Colonic mucosa (tissue), 4 donors: Measurements from ENCODE around the gene EGFLAM. TPM values are rescaled to one million over a fixed set of nuclear protein-coding genes. Genes with fewer than 3 reads are reported as not detected.

Experiments used
- DNase-seq: peaks from one replicate; pipeline ENCODE4 v3.0.0-alpha.2; 2020
- H3K27ac ChIP-seq: fragments of 200-600 bp; one replicate; pipeline ENCODE4 v1.8.0; 2021
- H3K27me3 ChIP-seq: fragments of 200-600 bp; one replicate; pipeline ENCODE4 v1.8.0; 2021
- H3K36me3 ChIP-seq: fragments of 200-600 bp; one replicate; pipeline ENCODE4 v1.8.0; 2021
- H3K4me1 ChIP-seq: fragments of 200-600 bp; one replicate; pipeline ENCODE4 v1.8.0; 2021; ENCODE audit warnings: mild to moderate bottlenecking
- H3K4me3 ChIP-seq: fragments of 200-600 bp; one replicate; pipeline ENCODE4 v1.8.0; 2021
- H3K9ac ChIP-seq, 2 donors: one replicate each; pipeline ENCODE4 v1.7.0; 2013; ENCODE audit warnings: control low read depth in 2 of 2, low read depth in 2 of 2, low read length in 2 of 2
- H3K9me3 ChIP-seq: fragments of 200-600 bp; one replicate; pipeline ENCODE4 v1.8.0; 2021
- intact Hi-C: fragments of 100-400 bp; cut with DNase I; formaldehyde crosslinking; loops from one replicate; pipeline ENCODE4 v1.14.1; 2022
- total RNA-seq, 2 donors: library from RNA; stranded (reverse); fragmentation: NEBNext Ultra II Directional in 1 of 2; extraction: Animal tissue kit (Norgen Biotek cat#: 25700) in 1 of 2; gene quantifications; one replicate each; pipeline ENCODE4 v1.2.1, GENCODE V29; 2021
- TF ChIP-seq, protein P1 (sequence below): fragments of 200-600 bp; IDR thresholded peaks from one replicate; pipeline ENCODE4 v1.8.0; 2022; ENCODE audit warnings: antibody characterized with exemption, mild to moderate bottlenecking
- donor health status: healthy.
- donor health status: DM: no; HTN: no; CAD: no.
- donor health status: DM: no; HTN: no; CAD: no.

Gene EGFLAM
- total RNA-seq, 2 donors from 2014 or later, result 0.40 to 2.0 TPM

DNA sequence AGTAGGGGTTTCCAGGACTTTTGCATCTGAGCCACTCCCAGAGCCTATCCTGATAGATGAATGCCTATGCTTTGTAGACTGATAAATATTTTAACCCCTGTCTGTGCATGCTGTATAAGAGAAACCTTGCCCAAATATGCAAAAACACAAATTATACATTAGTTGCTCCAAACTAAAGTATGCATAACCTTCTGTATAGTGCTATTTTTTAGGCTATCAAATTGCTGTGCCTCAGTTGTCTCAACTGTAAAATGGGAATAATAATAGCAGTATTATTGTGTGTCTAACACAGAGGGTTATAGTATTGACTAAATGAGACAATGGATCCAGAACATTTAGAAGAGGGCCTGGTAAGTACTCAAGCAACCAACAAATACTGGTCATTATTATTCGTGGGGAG is 180.4 kb downstream of the EGFLAM start:
- no peak for DNase-seq
- no peaks in the 10 kb centered on the region for H3K27me3 ChIP-seq
- no peak overlapping the region for H3K4me3 ChIP-seq
- intact Hi-C loops, result no loop called here
- H3K36me3 ChIP-seq, result no peaks in the 10 kb centered on the region
- H3K9me3 ChIP-seq, result no peaks in the 10 kb centered on the region
- H3K9ac ChIP-seq, result no peak overlapping the region
- no peaks in the 10 kb centered on the region for H3K4me1 ChIP-seq
- H3K27ac ChIP-seq, result no peak overlapping the region
- TF ChIP-seq, protein P1, sequence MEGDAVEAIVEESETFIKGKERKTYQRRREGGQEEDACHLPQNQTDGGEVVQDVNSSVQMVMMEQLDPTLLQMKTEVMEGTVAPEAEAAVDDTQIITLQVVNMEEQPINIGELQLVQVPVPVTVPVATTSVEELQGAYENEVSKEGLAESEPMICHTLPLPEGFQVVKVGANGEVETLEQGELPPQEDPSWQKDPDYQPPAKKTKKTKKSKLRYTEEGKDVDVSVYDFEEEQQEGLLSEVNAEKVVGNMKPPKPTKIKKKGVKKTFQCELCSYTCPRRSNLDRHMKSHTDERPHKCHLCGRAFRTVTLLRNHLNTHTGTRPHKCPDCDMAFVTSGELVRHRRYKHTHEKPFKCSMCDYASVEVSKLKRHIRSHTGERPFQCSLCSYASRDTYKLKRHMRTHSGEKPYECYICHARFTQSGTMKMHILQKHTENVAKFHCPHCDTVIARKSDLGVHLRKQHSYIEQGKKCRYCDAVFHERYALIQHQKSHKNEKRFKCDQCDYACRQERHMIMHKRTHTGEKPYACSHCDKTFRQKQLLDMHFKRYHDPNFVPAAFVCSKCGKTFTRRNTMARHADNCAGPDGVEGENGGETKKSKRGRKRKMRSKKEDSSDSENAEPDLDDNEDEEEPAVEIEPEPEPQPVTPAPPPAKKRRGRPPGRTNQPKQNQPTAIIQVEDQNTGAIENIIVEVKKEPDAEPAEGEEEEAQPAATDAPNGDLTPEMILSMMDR, result no peak

DNA sequence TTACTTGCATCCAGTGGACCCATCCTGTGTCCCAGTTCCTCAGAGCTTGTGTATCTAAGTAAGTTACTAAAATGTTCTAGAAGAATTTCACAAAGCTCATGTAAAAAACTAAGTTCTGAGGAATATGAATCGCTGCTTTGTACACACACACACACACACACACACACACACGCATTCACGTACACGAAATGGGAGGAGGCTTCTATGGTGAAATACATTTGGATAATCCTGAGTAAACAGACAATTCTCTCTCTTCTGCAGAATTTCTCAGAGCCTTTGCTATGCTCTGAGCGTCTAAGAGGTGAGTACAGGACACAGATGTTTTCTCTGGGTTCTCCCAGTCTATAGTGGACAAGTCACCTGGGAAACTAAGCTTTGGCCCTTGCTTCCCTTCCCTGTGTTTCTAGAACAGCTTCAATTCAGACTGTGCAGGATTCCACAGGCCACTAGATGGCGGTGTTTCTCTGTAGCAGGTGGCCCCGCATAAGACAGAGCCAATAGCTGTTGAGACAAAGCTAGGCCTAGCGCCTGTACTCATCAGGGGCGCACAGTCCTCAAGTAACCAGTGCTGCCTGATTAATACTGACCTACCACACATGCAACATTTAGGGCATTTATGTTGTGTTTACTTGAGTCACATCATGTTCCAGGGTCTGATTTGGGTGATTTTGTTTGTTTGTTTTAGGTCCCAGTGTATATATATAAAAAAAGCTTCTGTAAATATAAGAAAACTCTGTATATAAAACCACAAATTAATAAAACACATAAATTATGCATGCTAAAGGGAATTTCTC is 183.3 kb downstream of the EGFLAM start:
- DNase-seq, result peak; percentile 86
- Histone ChIP-seq H3K9me3 (no peaks in the 10 kb centered on the region), H3K4me3 (no peak overlapping the region), H3K36me3 (no peaks in the 10 kb centered on the region), H3K4me1 (no peaks in the 10 kb centered on the region), H3K9ac (no peak overlapping the region), H3K27me3 (no peaks in the 10 kb centered on the region), H3K27ac (no peak overlapping the region)
- TF ChIP-seq, protein P1, result peak; percentile 97
- intact Hi-C loops, result loop anchor here (5.0 kb wide), 1 partner anchor 371 kb away; no protein-coding TSS in a partner anchor

DNA sequence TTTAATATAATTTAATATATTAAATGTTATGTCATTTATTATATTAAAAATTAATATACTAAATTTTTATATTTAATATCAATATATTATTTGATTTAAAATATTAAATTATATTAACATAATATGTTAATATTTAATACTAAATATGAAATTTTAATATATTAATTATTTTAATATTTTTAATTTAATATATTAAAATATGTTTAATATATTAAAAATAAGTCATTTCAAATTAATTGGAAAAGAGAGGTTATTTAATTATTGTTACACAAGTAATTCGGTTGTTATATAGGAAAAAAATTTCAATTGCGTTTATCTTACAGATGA is 183.9 kb downstream of the EGFLAM start:
- H3K9me3 ChIP-seq, result no peaks in the 10 kb centered on the region
- no peak for DNase-seq
- H3K36me3 ChIP-seq, result no peaks in the 10 kb centered on the region
- H3K27ac ChIP-seq, result no peak overlapping the region
- TF ChIP-seq, protein P1, result no peak
- no peak overlapping the region for H3K9ac ChIP-seq
- no peak overlapping the region for H3K4me3 ChIP-seq
- intact Hi-C loops, result loop anchor here (5.0 kb wide), 1 partner anchor 370 kb away; no protein-coding TSS in a partner anchor
- H3K27me3 ChIP-seq, result no peaks in the 10 kb centered on the region
- no peaks in the 10 kb centered on the region for H3K4me1 ChIP-seq

DNA sequence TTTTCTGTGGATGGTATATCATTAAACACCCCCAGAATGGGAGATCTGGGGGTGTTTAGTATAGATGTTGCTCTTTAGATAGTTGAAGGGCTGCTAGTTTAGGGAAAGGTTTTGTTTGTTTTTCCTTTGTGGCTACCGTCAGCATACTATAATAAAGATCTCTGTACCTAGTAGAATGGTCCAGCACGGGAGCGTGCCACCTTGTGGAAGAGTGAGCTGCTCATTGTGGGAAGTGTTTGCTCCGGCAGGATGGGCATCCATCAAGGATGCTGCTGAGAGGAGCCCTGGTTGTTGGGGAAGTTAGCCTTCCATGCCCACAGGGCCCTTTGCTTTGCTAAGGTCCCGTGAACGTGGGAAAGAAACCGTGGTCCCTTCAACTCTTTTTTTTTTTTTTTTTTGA is 185.0 kb downstream of the EGFLAM start:
- Histone ChIP-seq H3K9me3 (no peaks in the 10 kb centered on the region), H3K36me3 (no peaks in the 10 kb centered on the region), H3K4me1 (no peaks in the 10 kb centered on the region), H3K27ac (no peak overlapping the region), H3K27me3 (no peaks in the 10 kb centered on the region), H3K4me3 (no peak overlapping the region), H3K9ac (no peak overlapping the region)
- no peak for DNase-seq
- TF ChIP-seq, protein P1, result no peak
- intact Hi-C loops, result loop anchor here (5.0 kb wide), 1 partner anchor 369 kb away; no protein-coding TSS in a partner anchor

DNA sequence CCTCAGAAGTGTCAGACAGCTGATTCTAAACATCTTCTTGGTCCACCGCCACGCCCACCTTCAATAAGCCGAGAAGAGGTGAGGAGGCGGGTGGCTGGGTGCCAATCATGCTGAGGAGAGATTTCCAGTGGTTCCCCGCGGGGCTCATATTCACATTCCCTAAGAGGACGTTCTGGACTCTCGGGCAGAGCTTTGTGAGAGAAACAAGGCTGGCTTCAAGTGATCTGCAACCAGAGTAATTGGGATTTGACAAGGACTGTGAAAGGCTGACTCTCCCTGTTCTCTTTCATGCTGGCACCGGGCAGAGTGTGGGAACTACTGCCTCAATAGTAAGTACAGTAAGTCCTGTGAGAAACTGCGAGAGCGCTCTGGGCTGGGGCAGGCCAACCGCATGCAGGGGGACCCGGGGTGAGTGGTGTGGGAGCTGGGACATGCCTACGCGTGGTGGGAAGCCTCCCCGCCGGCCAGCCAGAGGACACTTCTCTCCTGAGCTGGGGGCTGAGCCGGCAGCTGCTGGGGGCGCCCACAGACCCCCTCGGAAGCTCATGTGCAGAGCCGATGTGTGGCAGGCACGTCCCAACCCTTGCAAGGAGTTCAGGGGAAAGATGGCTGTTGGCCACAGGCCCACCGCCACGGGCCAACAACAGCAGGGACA is 187.1 kb downstream of the EGFLAM start:
- Histone ChIP-seq H3K36me3 (no peaks in the 10 kb centered on the region), H3K9ac (no peak overlapping the region), H3K9me3 (no peaks in the 10 kb centered on the region), H3K4me1 (no peaks in the 10 kb centered on the region), H3K27me3 (no peaks in the 10 kb centered on the region), H3K4me3 (no peak overlapping the region), H3K27ac (no peak overlapping the region)
- intact Hi-C loops, result no loop called here
- no peak for DNase-seq
- TF ChIP-seq, protein P1, result no peak
